NCI-H1930 (cell line): ENCODE measurements around the gene PLB1.
"Not testable (repeated sequence)": the region's sequence is repeated elsewhere in the genome, so short reads cannot be mapped to it uniquely, and the experiment has no call there.

Experiments used
- DNase-seq, 2 experiments: peaks; one replicate each; lab custom pipeline; 2025; lab: John Stamatoyannopoulos, UW

Gene PLB1

GRCh38 chr2:28647682-28648081 is 151.8 kb downstream of the PLB1 start:
- DNase-seq, result no peak

GRCh38 chr2:28648147-28648546 is 152.3 kb downstream of the PLB1 start:
- DNase-seq, result no peak

- no peak for DNase-seq
These were observed 153.0 kb downstream of the PLB1 start for GRCh38 chr2:28648671-28649395.

GRCh38 chr2:28649481-28650265 is 153.8 kb downstream of the PLB1 start:
- no peak for DNase-seq

- no peak for DNase-seq
These were observed 154.4 kb downstream of the PLB1 start for GRCh38 chr2:28650266-28650584.

- DNase-seq, result no peak
These were observed 156.4 kb downstream of the PLB1 start for GRCh38 chr2:28652217-28652616.

- DNase-seq, result no peak
These were observed 158.2 kb downstream of the PLB1 start for GRCh38 chr2:28653892-28654662.

GRCh38 chr2:28654663-28655320 is 158.9 kb downstream of the PLB1 start:
- no peak for DNase-seq

- DNase-seq, result no peak
These were observed 161.2 kb downstream of the PLB1 start for GRCh38 chr2:28656937-28657615.

GRCh38 chr2:28658369-28658768 is 162.5 kb downstream of the PLB1 start:
- DNase-seq, result no peak

GRCh38 chr2:28659127-28659526 is 163.3 kb downstream of the PLB1 start:
- no peak for DNase-seq

GRCh38 chr2:28661589-28662001 is 165.7 kb downstream of the PLB1 start:
- DNase-seq, result no peak

GRCh38 chr2:28662044-28662443 is 166.2 kb downstream of the PLB1 start:
- no peak for DNase-seq

GRCh38 chr2:28662468-28663181 is 166.8 kb downstream of the PLB1 start:
- no peak for DNase-seq

- DNase-seq, result no peak
These were observed 167.5 kb downstream of the PLB1 start for GRCh38 chr2:28663359-28663758.

GRCh38 chr2:28664120-28664842 is 168.4 kb downstream of the PLB1 start:
- DNase-seq, result no peak

- DNase-seq, result no peak
These were observed 169.3 kb downstream of the PLB1 start for GRCh38 chr2:28665041-28665704.

- DNase-seq, result not testable (repeated sequence)
These were observed 170.0 kb downstream of the PLB1 start for GRCh38 chr2:28665811-28666377.

- no peak for DNase-seq
These were observed 170.8 kb downstream of the PLB1 start for GRCh38 chr2:28666496-28667184.
